Activated naive CD8-positive, alpha-beta T cell treated with anti-CD3 and anti-CD28 coated beads for 36 hours (primary cell): ENCODE measurements around the gene TRIM2. TPM values are rescaled to one million over a fixed set of nuclear protein-coding genes. Genes with fewer than 3 reads are reported as not detected.

Source experiments
- DNase-seq: peaks from one replicate; pipeline ENCODE4 v3.0.0; 2021
- H3K27ac Mint-ChIP-seq: one replicate; pipeline ENCODE4 v1.8.0; 2022; ENCODE audit warnings: mild to moderate bottlenecking, moderate library complexity, mixed read lengths
- H3K27me3 Mint-ChIP-seq: one replicate; pipeline ENCODE4 v1.8.0; 2022; ENCODE audit warnings: mild to moderate bottlenecking, mixed read lengths
- H3K36me3 Mint-ChIP-seq: one replicate; pipeline ENCODE4 v1.8.0; 2021; ENCODE audit warnings: mild to moderate bottlenecking, mixed read lengths
- H3K4me1 Mint-ChIP-seq: one replicate; pipeline ENCODE4 v1.8.0; 2021; ENCODE audit warnings: mixed read lengths
- H3K4me3 Mint-ChIP-seq: one replicate; pipeline ENCODE4 v1.8.0; 2022; ENCODE audit warnings: mild to moderate bottlenecking, moderate library complexity, mixed read lengths
- H3K9me3 Mint-ChIP-seq: one replicate; pipeline ENCODE4 v1.8.0; 2022; ENCODE audit warnings: mixed read lengths
- total RNA-seq, 2 experiments: library from RNA; stranded (reverse); gene quantifications; one replicate each; pipeline ENCODE4 v1.2.3, GENCODE V29; 2021

The TRIM2 gene
- total RNA-seq, 2 experiments from 2014 or later: 0.54 to 0.76 TPM

GRCh38 chr4:153364061-153364460 lies 159.8 kb downstream of the TRIM2 start:
- no peak overlapping the region for H3K27ac Mint-ChIP-seq
- peaks cover 7% of the 10 kb centered on the region for H3K4me1 Mint-ChIP-seq
- H3K27me3 Mint-ChIP-seq: no peaks in the 10 kb centered on the region
- H3K9me3 Mint-ChIP-seq: no peaks in the 10 kb centered on the region
- DNase-seq: no peak
- peaks cover 79% of the 10 kb centered on the region for H3K36me3 Mint-ChIP-seq
- H3K4me3 Mint-ChIP-seq: no peak overlapping the region

- H3K27ac Mint-ChIP-seq: no peak overlapping the region
- H3K9me3 Mint-ChIP-seq: no peaks in the 10 kb centered on the region
- H3K4me1 Mint-ChIP-seq: peaks cover 7% of the 10 kb centered on the region
- H3K4me3 Mint-ChIP-seq: no peak overlapping the region
- H3K27me3 Mint-ChIP-seq: no peaks in the 10 kb centered on the region
- no peak for DNase-seq
- peaks cover 76% of the 10 kb centered on the region for H3K36me3 Mint-ChIP-seq
Observed at GRCh38 chr4:153365003-153365402, 160.8 kb downstream of the TRIM2 start.

GRCh38 chr4:153366486-153366885 lies 162.2 kb downstream of the TRIM2 start:
- Mint-ChIP-seq H3K9me3 (no peaks in the 10 kb centered on the region), H3K4me3 (no peak overlapping the region), H3K27me3 (no peaks in the 10 kb centered on the region), H3K4me1 (peaks cover 7% of the 10 kb centered on the region), H3K27ac (no peak overlapping the region), H3K36me3 (peaks cover 82% of the 10 kb centered on the region)
- no peak for DNase-seq

GRCh38 chr4:153367092-153367491 lies 162.8 kb downstream of the TRIM2 start:
- H3K9me3 Mint-ChIP-seq: no peaks in the 10 kb centered on the region
- H3K4me3 Mint-ChIP-seq: no peak overlapping the region
- no peak overlapping the region for H3K27ac Mint-ChIP-seq
- peaks cover 7% of the 10 kb centered on the region for H3K4me1 Mint-ChIP-seq
- H3K27me3 Mint-ChIP-seq: no peaks in the 10 kb centered on the region
- DNase-seq: no peak
- peaks cover 86% of the 10 kb centered on the region for H3K36me3 Mint-ChIP-seq

- Mint-ChIP-seq H3K27me3 (no peaks in the 10 kb centered on the region), H3K36me3 (peaks cover 88% of the 10 kb centered on the region)
Observed at GRCh38 chr4:153369021-153369420, 164.8 kb downstream of the TRIM2 start.

GRCh38 chr4:153371701-153372234 lies 167.5 kb downstream of the TRIM2 start:
- Mint-ChIP-seq H3K4me1 (peaks cover 5% of the 10 kb centered on the region), H3K36me3 (peaks cover 68% of the 10 kb centered on the region), H3K27ac (no peak overlapping the region)

More at GRCh38 chr4:153369021-153369420, 164.8 kb downstream of the TRIM2 start:
- DNase-seq: no peak
- H3K27ac Mint-ChIP-seq: no peak overlapping the region
- H3K4me1 Mint-ChIP-seq: peaks cover 7% of the 10 kb centered on the region
- H3K9me3 Mint-ChIP-seq: peaks cover 9% of the 10 kb centered on the region
- H3K4me3 Mint-ChIP-seq: no peak overlapping the region

GRCh38 chr4:153372967-153373562 lies 168.8 kb downstream of the TRIM2 start:
- H3K36me3 Mint-ChIP-seq: peaks cover 55% of the 10 kb centered on the region
- no peaks in the 10 kb centered on the region for H3K27me3 Mint-ChIP-seq
- no peak overlapping the region for H3K27ac Mint-ChIP-seq
- DNase-seq: no peak
- H3K4me1 Mint-ChIP-seq: no peaks in the 10 kb centered on the region
- H3K9me3 Mint-ChIP-seq: peaks cover 9% of the 10 kb centered on the region
- H3K4me3 Mint-ChIP-seq: no peak overlapping the region

More at GRCh38 chr4:153371701-153372234, 167.5 kb downstream of the TRIM2 start:
- DNase-seq: no peak
- no peak overlapping the region for H3K4me3 Mint-ChIP-seq
- peaks cover 9% of the 10 kb centered on the region for H3K9me3 Mint-ChIP-seq
- H3K27me3 Mint-ChIP-seq: no peaks in the 10 kb centered on the region

- no peaks in the 10 kb centered on the region for H3K27me3 Mint-ChIP-seq
- H3K36me3 Mint-ChIP-seq: peaks cover 49% of the 10 kb centered on the region
- H3K4me3 Mint-ChIP-seq: no peak overlapping the region
- no peak for DNase-seq
- no peak overlapping the region for H3K27ac Mint-ChIP-seq
- H3K9me3 Mint-ChIP-seq: peaks cover 9% of the 10 kb centered on the region
- peaks cover 5% of the 10 kb centered on the region for H3K4me1 Mint-ChIP-seq
Observed at GRCh38 chr4:153374442-153374841, 170.2 kb downstream of the TRIM2 start.

GRCh38 chr4:153375303-153375702 lies 171.1 kb downstream of the TRIM2 start:
- no peak for DNase-seq
- no peaks in the 10 kb centered on the region for H3K27me3 Mint-ChIP-seq
- no peak overlapping the region for H3K27ac Mint-ChIP-seq
- H3K36me3 Mint-ChIP-seq: peaks cover 44% of the 10 kb centered on the region
- H3K4me3 Mint-ChIP-seq: no peak overlapping the region
- peaks cover 5% of the 10 kb centered on the region for H3K4me1 Mint-ChIP-seq
- H3K9me3 Mint-ChIP-seq: peaks cover 9% of the 10 kb centered on the region

GRCh38 chr4:153383131-153383530 lies 178.9 kb downstream of the TRIM2 start:
- DNase-seq: no peak
- Mint-ChIP-seq H3K27me3 (no peaks in the 10 kb centered on the region), H3K4me1 (peaks cover 10% of the 10 kb centered on the region), H3K27ac (no peak overlapping the region), H3K36me3 (peaks cover 19% of the 10 kb centered on the region), H3K4me3 (no peak overlapping the region), H3K9me3 (no peaks in the 10 kb centered on the region)

- DNase-seq: no peak
- Mint-ChIP-seq H3K9me3 (no peaks in the 10 kb centered on the region), H3K27me3 (no peaks in the 10 kb centered on the region), H3K36me3 (peaks cover 13% of the 10 kb centered on the region), H3K27ac (no peak overlapping the region), H3K4me3 (no peak overlapping the region), H3K4me1 (peaks cover 5% of the 10 kb centered on the region)
Observed at GRCh38 chr4:153384160-153384559, 179.9 kb downstream of the TRIM2 start.

- DNase-seq: no peak
- Mint-ChIP-seq H3K4me3 (no peak overlapping the region), H3K27me3 (no peaks in the 10 kb centered on the region), H3K4me1 (peaks cover 5% of the 10 kb centered on the region), H3K27ac (no peak overlapping the region), H3K36me3 (peaks cover 9% of the 10 kb centered on the region), H3K9me3 (no peaks in the 10 kb centered on the region)
Observed at GRCh38 chr4:153385784-153386183, 181.5 kb downstream of the TRIM2 start.

GRCh38 chr4:153387981-153388380 lies 183.7 kb downstream of the TRIM2 start:
- Mint-ChIP-seq H3K27ac (no peak overlapping the region), H3K9me3 (no peaks in the 10 kb centered on the region), H3K4me3 (no peak overlapping the region), H3K4me1 (peaks cover 4% of the 10 kb centered on the region), H3K27me3 (no peaks in the 10 kb centered on the region), H3K36me3 (peaks cover 17% of the 10 kb centered on the region)
- no peak for DNase-seq
